Measurements from ENCODE around the gene CROCC2.

CROCC2 gene

DNA sequence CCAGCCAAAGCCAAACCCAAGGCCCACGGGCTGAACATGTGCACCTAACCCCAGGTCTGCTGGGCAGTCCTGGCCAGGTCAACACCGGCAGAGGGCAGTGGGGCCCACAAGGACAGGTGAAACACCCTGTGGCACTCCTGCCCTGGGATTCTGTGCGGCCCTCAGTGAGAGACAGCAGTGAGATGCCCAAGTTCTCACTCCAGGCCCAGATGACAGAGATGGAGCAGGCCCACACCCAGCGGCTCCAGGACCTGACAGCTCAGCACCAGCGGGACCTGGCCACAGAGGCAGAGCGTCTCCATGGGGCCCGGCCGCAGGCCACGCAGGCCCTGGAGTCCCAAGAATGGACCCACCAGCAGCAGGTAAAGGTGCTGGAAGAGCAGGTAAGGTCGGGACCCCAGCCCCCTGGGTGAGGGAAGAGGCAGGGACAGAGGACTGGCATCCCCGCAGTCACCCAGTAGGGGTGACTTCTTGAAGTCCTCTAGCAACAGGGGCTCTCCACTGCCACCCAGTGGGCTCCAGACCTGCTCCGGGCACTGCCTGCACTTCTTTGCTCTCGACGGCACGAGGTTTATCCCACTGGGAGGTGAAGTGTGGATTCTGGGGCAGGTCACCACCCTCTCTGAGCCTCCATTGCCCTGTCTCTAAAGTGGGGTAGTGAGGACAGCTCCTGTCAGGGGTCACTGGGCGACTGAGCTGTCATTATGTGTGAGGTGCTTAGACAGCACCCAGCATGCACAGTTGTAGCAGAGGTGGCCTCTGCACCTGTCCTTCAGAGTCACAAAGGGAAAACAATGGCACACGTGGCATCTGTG is 83.5 kb downstream of the CROCC2 start:
- Histone ChIP-seq H4K20me1 (ENCODE audit: insufficient read depth, low read length) (peaks cover 3% of the 10 kb centered on the region; the same call in 1 of the 2 replicates), H3K9me3 (ENCODE audit: insufficient read depth, low read length, severe bottlenecking) (no peaks in the 10 kb centered on the region), H3K36me3 (ENCODE audit: insufficient read depth, low read length) (no peaks in the 10 kb centered on the region), H3K4me2 (ENCODE audit: insufficient read depth, low read length) (no peak overlapping the region), H2AFZ (ENCODE audit: low read depth, low read length) (no peak overlapping the region), H3K27me3 (ENCODE audit: insufficient read depth, low read length, poor library complexity) (no peaks in the 10 kb centered on the region), H3K4me1 (ENCODE audit: insufficient read depth, low read length) (no peaks in the 10 kb centered on the region), H3K79me2 (ENCODE audit: insufficient read depth, low read length) (no peaks in the 10 kb centered on the region), H3K4me3 (ENCODE audit: low read depth in 1 of 2, low read length in 2 of 2) (no peak overlapping the region), H3K27ac (ENCODE audit: low read length) (no peak overlapping the region), H3K9ac (ENCODE audit: low read depth, low read length) (no peak overlapping the region)
- TF ChIP-seq, protein P1, sequence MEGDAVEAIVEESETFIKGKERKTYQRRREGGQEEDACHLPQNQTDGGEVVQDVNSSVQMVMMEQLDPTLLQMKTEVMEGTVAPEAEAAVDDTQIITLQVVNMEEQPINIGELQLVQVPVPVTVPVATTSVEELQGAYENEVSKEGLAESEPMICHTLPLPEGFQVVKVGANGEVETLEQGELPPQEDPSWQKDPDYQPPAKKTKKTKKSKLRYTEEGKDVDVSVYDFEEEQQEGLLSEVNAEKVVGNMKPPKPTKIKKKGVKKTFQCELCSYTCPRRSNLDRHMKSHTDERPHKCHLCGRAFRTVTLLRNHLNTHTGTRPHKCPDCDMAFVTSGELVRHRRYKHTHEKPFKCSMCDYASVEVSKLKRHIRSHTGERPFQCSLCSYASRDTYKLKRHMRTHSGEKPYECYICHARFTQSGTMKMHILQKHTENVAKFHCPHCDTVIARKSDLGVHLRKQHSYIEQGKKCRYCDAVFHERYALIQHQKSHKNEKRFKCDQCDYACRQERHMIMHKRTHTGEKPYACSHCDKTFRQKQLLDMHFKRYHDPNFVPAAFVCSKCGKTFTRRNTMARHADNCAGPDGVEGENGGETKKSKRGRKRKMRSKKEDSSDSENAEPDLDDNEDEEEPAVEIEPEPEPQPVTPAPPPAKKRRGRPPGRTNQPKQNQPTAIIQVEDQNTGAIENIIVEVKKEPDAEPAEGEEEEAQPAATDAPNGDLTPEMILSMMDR (IDR thresholded peaks at IDR 0.05; ENCODE audit: borderline replicate concordance, extremely low read depth, low read length, poor library complexity, severe bottlenecking), result peak; percentile 53
- TF ChIP-seq EZH2 (IDR thresholded peaks at IDR 0.05; ENCODE audit: borderline replicate concordance, low read depth, low read length, severe bottlenecking), result no peak
- DNase-seq, result no peak
- ATAC-seq (ENCODE audit: insufficient read depth, low read depth), result 0 out of 3 replicates have a peak, but pooled peaks have one; percentile 40

DNA sequence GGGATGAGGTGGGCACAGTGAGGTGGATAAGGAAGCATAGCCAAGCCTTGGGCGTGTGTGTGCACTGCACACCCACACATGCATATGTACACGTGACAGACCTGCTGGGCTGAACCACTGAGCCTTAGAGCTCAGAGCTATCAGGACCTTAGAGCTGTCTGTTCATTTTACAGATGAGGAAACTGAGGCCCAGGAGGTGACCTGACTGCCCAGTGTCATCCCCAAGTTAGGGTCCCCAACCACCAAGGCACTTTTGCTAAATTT is 84.1 kb downstream of the CROCC2 start:
- no peak overlapping the region for H3K4me2 ChIP-seq (ENCODE audit: insufficient read depth, low read length)
- H3K79me2 ChIP-seq (ENCODE audit: insufficient read depth, low read length), result no peaks in the 10 kb centered on the region
- H3K27me3 ChIP-seq (ENCODE audit: insufficient read depth, low read length, poor library complexity), result no peaks in the 10 kb centered on the region
- DNase-seq, result no peak
- no peaks in the 10 kb centered on the region for H3K4me1 ChIP-seq (ENCODE audit: insufficient read depth, low read length)
- TF ChIP-seq, protein P1 (IDR thresholded peaks at IDR 0.05; ENCODE audit: borderline replicate concordance, extremely low read depth, low read length, poor library complexity, severe bottlenecking), result no peak
- no peak for TF ChIP-seq EZH2 (IDR thresholded peaks at IDR 0.05; ENCODE audit: borderline replicate concordance, low read depth, low read length, severe bottlenecking)
- peaks cover 3% of the 10 kb centered on the region; the same call in 1 of the 2 replicates for H4K20me1 ChIP-seq (ENCODE audit: insufficient read depth, low read length)
- no peak overlapping the region for H3K9ac ChIP-seq (ENCODE audit: low read depth, low read length)
- ATAC-seq (ENCODE audit: insufficient read depth, low read depth), result no peak
- H3K4me3 ChIP-seq (ENCODE audit: low read depth in 1 of 2, low read length in 2 of 2), result no peak overlapping the region
- H3K27ac ChIP-seq (ENCODE audit: low read length), result no peak overlapping the region
- H3K36me3 ChIP-seq (ENCODE audit: insufficient read depth, low read length), result no peaks in the 10 kb centered on the region
- no peaks in the 10 kb centered on the region for H3K9me3 ChIP-seq (ENCODE audit: insufficient read depth, low read length, severe bottlenecking)
- H2AFZ ChIP-seq (ENCODE audit: low read depth, low read length), result no peak overlapping the region

DNA sequence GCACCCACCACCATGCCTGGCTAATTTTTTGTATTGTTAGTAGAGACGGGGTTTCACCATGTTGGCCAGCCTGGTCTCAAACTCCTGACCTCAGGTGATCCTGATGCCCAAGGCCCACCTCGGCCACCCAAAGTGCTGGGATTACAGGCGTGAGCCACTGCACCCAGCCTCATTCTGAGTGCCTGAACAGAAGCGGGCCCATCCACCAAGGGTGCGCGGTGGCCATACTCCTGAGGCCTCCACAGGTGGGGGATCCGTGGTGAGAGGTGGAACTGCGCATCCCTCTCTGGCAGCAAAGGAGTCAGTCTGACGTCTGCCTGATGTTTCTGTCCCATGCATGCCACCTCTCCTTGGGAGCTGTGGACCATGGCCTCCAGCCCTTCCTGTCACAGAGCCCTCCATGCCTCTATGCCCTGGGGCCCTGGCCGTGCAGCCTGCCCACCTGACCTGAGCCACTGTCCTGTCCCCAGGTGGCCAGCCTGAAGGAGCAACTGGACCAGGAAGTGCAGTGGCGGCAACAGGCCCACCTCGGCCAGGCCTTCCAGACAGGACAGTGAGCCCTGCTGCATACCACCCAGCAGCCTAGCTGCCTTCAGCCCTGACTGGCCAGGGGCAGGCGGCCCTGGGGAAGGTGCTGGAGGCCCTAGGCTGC is 84.7 kb downstream of the CROCC2 start:
- H3K9ac ChIP-seq (ENCODE audit: low read depth, low read length), result no peak overlapping the region
- H4K20me1 ChIP-seq (ENCODE audit: insufficient read depth, low read length), result peaks cover 3% of the 10 kb centered on the region; the same call in 1 of the 2 replicates
- no peak overlapping the region for H3K4me2 ChIP-seq (ENCODE audit: insufficient read depth, low read length)
- H3K79me2 ChIP-seq (ENCODE audit: insufficient read depth, low read length), result no peaks in the 10 kb centered on the region
- H3K9me3 ChIP-seq (ENCODE audit: insufficient read depth, low read length, severe bottlenecking), result no peaks in the 10 kb centered on the region
- no peak overlapping the region for H2AFZ ChIP-seq (ENCODE audit: low read depth, low read length)
- no peaks in the 10 kb centered on the region for H3K36me3 ChIP-seq (ENCODE audit: insufficient read depth, low read length)
- no peak for DNase-seq
- no peaks in the 10 kb centered on the region for H3K4me1 ChIP-seq (ENCODE audit: insufficient read depth, low read length)
- H3K27ac ChIP-seq (ENCODE audit: low read length), result no peak overlapping the region
- no peak for TF ChIP-seq EZH2 (IDR thresholded peaks at IDR 0.05; ENCODE audit: borderline replicate concordance, low read depth, low read length, severe bottlenecking)
- TF ChIP-seq, protein P1 (IDR thresholded peaks at IDR 0.05; ENCODE audit: borderline replicate concordance, extremely low read depth, low read length, poor library complexity, severe bottlenecking), result no peak
- no peak for ATAC-seq (ENCODE audit: insufficient read depth, low read depth)
- no peaks in the 10 kb centered on the region for H3K27me3 ChIP-seq (ENCODE audit: insufficient read depth, low read length, poor library complexity)
- H3K4me3 ChIP-seq (ENCODE audit: low read depth in 1 of 2, low read length in 2 of 2), result no peak overlapping the region

Measured in DND-41 (cell line).